Activated CD4-positive, CD25-positive, alpha-beta regulatory T cell treated with anti-CD3 and anti-CD28 coated beads, Interleukin-2, amount 50 U/mL, for 72 hours (primary cell): ENCODE measurements around the gene PCED1B.
"Not testable (repeated sequence)": the region's sequence is repeated elsewhere in the genome, so short reads cannot be mapped to it uniquely, and the experiment has no call there.

ENCODE experiments used
- DNase-seq: peaks from one replicate; pipeline ENCODE4 v3.0.0; 2021

Gene PCED1B

DNA sequence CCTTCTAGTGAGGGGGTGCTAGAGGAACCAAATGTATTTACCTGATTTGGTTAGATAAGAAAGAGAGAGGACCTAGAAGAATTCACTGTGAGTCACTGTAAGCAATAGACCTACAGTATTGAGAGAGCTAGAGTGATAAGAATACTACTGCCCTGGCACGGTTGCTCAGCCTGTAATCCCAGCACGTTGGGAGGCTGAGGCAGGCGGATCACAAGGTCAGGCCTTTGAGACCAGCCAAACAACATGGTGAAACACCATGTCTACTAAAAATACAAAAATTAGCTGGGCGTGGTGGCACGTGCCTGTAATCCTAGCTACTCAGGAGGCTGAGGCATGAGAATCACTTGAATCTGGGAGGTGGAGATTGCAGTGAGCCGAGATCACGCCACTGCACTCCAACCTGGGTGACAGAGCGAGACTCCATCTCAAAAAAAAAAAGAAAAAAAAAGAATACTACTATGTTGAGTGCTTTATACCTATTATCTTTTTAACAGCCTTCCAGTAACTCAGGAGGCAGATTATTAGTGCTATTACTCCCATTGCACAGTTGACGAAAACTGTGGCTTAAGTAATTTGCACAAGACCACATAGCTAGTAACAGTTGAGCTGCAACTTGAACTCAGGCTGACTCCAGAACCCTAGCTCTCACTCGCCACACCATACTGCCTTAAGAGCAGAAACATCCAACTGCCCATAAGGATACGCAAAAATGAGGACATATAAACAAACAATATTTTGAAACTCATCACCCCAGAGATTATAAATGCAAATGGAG lies 102.9 kb downstream of the PCED1B start:
- DNase-seq: not testable (repeated sequence)

DNA sequence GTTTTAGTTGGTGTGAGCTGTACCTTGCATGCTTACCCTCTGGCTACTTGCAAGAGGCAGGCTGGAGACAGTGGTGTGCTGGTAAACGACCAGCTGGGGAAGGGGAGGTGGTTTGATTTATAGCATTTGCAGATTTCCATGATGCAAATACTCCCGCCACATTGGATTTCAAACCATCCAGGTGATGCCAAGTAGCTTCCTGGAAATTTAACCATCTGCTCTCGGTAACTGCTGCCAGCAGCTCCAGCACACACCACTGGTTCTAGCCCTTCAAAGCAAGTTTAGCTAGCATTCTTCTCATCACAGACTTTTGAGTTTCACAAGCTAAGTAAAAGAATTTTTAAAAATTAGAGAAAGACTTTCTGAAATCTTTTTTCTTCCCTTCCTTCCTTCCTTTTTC lies 104.8 kb downstream of the PCED1B start:
- no peak for DNase-seq

DNA sequence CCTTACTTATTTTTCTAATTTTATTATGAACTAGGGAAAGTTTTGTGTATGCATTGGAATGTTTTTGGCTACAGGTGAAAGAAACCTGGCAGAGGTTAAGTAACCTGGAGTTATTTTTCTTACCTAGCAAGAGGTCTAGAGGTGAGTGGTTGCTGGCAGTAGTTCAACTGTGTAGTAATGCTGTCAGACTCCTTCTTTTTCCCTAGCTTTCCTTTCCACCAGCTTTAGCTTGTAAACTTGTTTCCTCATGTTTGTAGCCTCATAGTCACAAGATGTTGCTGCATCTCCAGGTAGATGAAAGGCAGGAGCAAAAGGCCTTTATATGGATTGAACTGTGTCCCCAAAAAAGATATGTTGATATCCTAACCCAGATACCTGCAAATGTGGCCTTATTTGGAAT lies 105.4 kb downstream of the PCED1B start:
- no peak for DNase-seq

DNA sequence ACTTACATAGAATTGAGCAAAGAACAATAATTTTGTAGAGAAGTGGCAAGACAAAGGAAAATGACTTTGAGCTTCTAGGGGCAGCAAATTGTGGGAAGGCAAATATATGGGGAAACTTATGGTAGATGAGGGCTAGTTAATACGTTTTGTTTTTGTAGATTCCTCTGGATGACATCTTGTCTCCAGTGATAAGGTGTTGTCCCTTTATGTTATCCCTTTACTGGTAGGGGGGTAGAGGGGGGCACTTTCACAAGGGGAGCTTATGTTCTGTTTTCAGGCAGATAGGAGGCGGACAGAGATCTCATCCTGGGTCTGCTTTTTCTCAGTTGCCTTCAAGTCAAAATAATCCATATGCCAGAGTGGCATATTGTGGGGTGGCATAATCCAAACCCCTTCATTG lies 106.8 kb downstream of the PCED1B start:
- no peak for DNase-seq

DNA sequence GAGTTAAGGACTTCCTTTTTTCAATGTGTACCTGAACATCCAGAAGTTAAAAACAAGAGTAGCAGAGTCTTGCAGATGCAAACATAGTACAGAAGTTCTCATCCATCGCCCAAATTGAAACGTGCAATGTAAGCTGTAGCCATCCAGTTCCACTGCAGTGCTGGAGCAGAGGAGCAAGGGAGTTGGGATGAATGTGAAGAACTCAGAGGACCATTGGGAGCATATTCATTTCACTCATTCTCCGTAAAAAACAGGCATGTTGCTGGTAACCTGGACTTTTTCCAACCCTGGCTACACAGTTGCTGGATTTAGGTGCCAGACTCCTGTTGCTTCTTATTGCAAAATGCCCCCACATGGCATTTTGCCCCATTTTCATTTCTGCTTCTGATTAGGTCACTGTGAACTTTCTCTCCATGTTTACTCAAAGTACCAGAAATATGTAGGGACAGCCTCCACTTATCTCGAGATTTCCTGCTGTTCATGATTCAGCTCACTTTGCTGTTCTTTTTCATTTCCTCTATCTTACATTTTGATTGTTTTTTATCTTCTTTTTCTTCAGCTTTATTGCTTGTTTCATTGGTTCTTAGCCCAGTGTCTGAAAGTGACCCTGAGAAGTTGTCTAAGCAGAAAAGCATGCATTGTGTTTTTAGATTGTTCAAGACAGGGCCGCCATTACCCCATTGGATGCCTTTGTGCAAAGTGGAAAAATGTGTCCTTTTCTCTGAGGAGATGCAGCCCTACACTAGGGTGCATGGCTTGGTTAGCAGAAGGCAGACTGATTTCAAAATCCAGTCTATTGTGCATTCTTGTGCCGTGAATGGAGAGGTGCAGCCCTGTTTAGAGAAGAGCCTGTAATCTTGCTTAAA lies 109.4 kb downstream of the PCED1B start:
- DNase-seq: no peak

- DNase-seq: no peak
These were observed 110.3 kb downstream of the PCED1B start for GRCh38 chr12:47189728-47190127.

DNA sequence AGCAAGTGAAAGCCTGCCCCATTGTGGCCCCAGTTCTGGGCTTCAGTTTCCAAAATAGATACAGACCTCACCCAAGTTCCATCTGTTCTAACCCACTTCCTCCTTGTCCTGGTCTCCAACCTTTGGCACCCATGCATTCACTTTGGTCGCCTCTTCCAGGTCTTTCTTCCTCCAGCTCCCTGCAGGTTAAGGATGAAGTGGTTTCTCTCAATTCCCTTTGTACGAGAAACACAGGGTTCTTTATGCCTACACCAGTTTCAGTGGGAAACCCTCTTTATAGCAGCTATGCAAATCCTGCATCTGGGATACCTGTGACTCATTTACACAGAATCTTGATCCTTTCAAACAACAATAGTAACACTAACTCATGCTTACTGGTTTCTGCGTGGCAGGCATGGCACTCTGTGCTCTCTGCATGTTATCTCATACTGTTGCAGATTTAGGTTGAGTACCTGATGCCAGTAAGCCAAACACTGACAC lies 110.9 kb downstream of the PCED1B start:
- no peak for DNase-seq

GRCh38 chr12:47190905-47191304 lies 111.5 kb downstream of the PCED1B start:
- no peak for DNase-seq

GRCh38 chr12:47192051-47192450 lies 112.6 kb downstream of the PCED1B start:
- DNase-seq: no peak

GRCh38 chr12:47193066-47193465 lies 113.6 kb downstream of the PCED1B start:
- no peak for DNase-seq

DNA sequence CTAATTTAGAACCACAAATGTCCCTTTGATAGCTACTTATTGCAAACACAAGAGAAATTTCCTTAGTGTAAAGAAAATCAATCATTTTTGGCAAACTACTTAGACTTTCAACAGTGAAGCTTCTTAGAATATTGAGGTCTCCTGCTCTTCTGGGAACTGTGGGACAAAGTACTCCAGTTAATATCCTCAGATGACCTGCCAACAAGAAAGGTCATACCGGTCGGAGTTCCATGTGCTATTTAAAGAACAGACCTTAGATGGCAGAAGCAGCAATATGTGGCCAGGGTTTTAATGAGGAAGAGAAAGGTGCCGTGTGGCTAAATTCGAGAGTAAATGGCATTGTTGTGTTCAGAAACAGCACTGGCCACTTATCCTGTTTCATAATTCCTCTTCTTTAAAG lies 115.1 kb downstream of the PCED1B start:
- no peak for DNase-seq

GRCh38 chr12:47200446-47200845 lies 121.0 kb downstream of the PCED1B start:
- no peak for DNase-seq

- DNase-seq: not testable (repeated sequence)
These were observed 121.8 kb downstream of the PCED1B start for GRCh38 chr12:47201190-47201589.

GRCh38 chr12:47202176-47202575 lies 122.8 kb downstream of the PCED1B start:
- no peak for DNase-seq

- DNase-seq: no peak
These were observed 126.4 kb downstream of the PCED1B start for GRCh38 chr12:47205532-47206449.

DNA sequence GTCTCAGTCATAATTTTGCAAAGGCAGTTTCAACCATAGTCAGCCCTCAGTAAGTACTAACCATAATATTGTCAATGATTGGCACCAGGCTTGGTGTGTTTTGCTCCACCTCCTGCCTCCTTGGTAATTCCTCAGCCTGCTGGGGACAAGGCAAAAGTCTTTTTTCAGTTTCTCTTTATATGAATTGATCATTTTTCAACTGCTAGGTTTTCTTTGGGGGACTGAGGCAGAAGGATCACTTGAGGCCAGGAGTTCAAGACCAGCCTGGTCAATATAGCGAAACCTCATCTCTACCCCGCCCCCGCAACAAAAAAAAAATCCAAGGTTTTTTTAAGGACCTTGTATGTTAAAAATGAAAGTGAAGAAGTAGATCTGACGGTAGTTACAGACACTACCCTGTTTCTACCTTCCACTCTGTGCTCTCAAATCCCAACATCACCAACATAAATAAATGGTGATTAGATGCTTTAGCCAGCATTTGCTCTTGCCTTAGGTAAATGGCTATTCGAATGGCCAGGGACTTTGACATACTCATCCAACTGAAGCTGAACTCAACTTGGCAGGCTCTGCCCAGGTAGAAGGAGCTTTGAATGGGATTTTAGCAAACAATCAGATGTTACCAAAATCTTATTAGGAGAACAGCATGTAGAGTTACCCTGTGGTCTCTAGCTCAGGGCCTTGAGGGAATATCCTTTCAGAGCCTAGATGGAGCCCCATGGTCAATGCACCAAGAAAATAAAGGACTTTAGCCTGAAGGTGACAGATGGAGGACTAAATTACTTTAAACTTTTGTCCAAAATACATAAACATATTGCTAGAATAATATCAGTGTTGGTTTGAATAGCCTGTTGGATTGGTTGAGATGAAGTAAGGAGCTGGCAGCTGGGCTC lies 127.3 kb downstream of the PCED1B start:
- no peak for DNase-seq

DNA sequence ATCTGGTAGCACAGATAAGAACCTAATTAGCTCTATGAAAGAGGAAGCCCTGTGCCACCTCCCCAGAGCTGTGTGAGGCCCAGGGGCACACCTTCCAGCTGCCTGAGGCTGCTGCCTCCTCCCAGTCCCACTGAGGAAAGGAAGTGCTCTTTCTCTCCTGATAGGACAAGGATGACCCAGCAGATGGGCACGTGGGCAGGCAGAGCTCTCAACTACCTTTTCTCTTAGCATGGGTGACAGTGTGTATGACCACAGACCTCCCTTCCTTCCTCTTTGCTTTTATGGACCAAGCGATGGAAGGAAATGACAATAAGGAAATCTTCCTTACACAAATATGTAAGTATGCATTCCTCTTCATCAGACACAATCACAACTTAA lies 127.9 kb downstream of the PCED1B start:
- no peak for DNase-seq

DNA sequence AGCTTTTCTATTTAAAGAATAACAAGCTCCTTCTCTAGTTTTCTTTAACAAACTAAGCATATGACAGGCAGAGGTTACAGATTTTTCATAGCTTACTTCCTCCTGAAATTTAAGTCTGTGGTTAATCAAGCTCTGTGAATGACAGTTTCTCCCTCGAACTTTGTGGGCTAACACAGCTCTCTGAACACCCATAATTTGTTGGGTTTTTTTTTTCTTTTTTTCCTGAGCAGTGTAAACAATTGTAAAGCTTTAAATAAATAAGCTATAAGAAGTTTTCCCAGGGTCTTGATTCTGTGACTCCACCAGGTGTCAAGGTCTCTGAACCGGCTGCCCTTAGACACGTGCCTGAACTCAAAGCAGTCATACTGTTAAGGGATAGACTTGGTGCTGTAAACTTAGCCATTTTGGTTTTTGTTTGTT lies 128.4 kb downstream of the PCED1B start:
- DNase-seq: no peak

- no peak for DNase-seq
These were observed 129.6 kb downstream of the PCED1B start for GRCh38 chr12:47209014-47209413.

- no peak for DNase-seq
These were observed 131.4 kb downstream of the PCED1B start for GRCh38 chr12:47210776-47211175.

DNA sequence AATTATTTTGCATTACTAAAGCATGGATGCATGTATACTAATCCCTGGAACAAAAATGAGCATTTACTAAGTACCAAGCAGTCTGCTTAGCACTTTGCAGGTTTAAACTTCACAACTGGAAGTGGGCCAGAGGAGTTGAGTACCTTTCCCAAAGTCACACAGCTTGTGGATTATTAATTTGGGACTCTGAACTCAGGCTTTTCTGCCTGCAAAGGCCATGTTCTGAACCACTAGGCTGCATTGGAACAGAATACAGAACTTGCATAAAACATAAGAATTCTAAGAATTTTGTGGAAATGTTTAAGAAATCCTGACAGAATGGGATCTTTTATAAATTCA lies 133.2 kb downstream of the PCED1B start:
- no peak for DNase-seq

DNA sequence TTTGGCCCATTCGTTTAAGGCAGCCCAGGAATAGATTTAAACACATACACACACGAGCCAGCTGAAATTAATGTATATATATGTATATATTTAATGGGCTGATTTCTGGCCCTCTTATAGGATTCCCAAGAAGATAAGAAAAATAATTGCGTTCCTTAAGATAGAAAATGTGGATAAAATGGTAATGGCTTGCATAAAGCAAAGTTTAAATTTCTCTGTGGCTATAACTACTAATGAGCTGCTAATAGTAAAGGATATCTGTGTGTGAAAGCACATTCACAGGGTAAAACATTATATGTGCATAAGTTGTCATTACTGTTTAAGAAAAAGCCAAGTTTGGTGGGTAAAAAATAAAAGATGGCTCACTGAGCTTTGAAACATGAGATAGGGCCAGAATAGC lies 134.0 kb downstream of the PCED1B start:
- DNase-seq: no peak
